Activated naive CD4-positive, alpha-beta T cell treated with anti-CD3 and anti-CD28 coated beads, Interleukin-2, amount 50 U/mL, for 72 hours (primary cell): ENCODE results near the gene WBP2. TPM values are rescaled to one million over a fixed set of nuclear protein-coding genes. Genes with fewer than 3 reads are reported as not detected.

Experiments used
- ATAC-seq, 2 donors: fragments of 150-1000 bp; cut with Tn5 transposase; 2 replicates each; pipeline ENCODE4 v1.10.0; 2021; ENCODE audit warnings: mild to moderate bottlenecking in 2 of 2, moderate library complexity in 2 of 2
- DNase-seq, 2 donors: peaks; one replicate each; pipeline ENCODE4 v3.0.0; 2021 to 2022; ENCODE audit warnings: low spot score in 2 of 2
- H3K27ac Mint-ChIP-seq, 2 donors: one replicate each; pipeline ENCODE4 v1.8.0; 2022; ENCODE audit warnings: mild to moderate bottlenecking in 2 of 2, mixed read lengths in 2 of 2
- H3K36me3 Mint-ChIP-seq, 2 donors: one replicate each; pipeline ENCODE4 v1.8.0; 2022; ENCODE audit warnings: mixed read lengths in 2 of 2
- H3K9me3 Mint-ChIP-seq, 2 donors: one replicate each; pipeline ENCODE4 v1.8.0; 2022; ENCODE audit warnings: mixed read lengths in 2 of 2
- total RNA-seq, 2 donors: library from RNA; stranded (reverse); gene quantifications; one replicate each; pipeline ENCODE4 v1.2.3, GENCODE V29; 2022

The WBP2 gene
- total RNA-seq: 100 to 1,000 TPM in 1 of 2 donors, 10 to 100 TPM in 1; 78.2 to 144 TPM

- peak; percentile 91 to 92 for ATAC-seq
- peak within 1 kb of the TSS in 1 of 2 donors; percentile 93 for H3K27ac Mint-ChIP-seq
These were observed at the start of gene WBP2 for GRCh38 chr17:75855310-75856061. Gene WBP2, minus strand, starts transcription at chr17:75855335. Its CDS starts 38 bp downstream, at chr17:75855297.

GRCh38 chr17:75902406-75902805 is 47.3 kb upstream of the WBP2 start:
- ATAC-seq (no peak), DNase-seq (no peak)
- H3K9me3 Mint-ChIP-seq: no peaks in the 10 kb centered on the region
- H3K27ac Mint-ChIP-seq: no peak overlapping the region
- H3K36me3 Mint-ChIP-seq: no peaks in the 10 kb centered on the region

More at GRCh38 chr17:75855310-75856061, at the start of gene WBP2:
- peak; percentile 94 to 98 for DNase-seq
- no peaks in the 10 kb centered on the region for H3K9me3 Mint-ChIP-seq
- H3K36me3 Mint-ChIP-seq: no peaks in the 10 kb centered on the region

- Mint-ChIP-seq H3K36me3 (no peaks in the 10 kb centered on the region), H3K9me3 (no peaks in the 10 kb centered on the region), H3K27ac (no peak overlapping the region)
- DNase-seq (no peak), ATAC-seq (no peak)
These were observed 46.6 kb upstream of the WBP2 start for GRCh38 chr17:75901727-75902126.

- no peaks in the 10 kb centered on the region for H3K36me3 Mint-ChIP-seq
- DNase-seq: no peak
- no peak for ATAC-seq
- H3K27ac Mint-ChIP-seq: no peak overlapping the region
- no peaks in the 10 kb centered on the region for H3K9me3 Mint-ChIP-seq
These were observed 45.8 kb upstream of the WBP2 start for GRCh38 chr17:75900691-75901533.

- peak overlapping the region; percentile 44 to 55 for H3K27ac Mint-ChIP-seq
- ATAC-seq: no peak
- no peaks in the 10 kb centered on the region for H3K36me3 Mint-ChIP-seq
- no peaks in the 10 kb centered on the region for H3K9me3 Mint-ChIP-seq
- DNase-seq: no peak
These were observed 44.8 kb upstream of the WBP2 start for GRCh38 chr17:75899767-75900468.

- peak overlapping the region in 1 of 2 donors; percentile 16 for H3K27ac Mint-ChIP-seq
- no peaks in the 10 kb centered on the region for H3K9me3 Mint-ChIP-seq
- no peaks in the 10 kb centered on the region for H3K36me3 Mint-ChIP-seq
- ATAC-seq: no peak
- no peak for DNase-seq
These were observed 44.2 kb upstream of the WBP2 start for GRCh38 chr17:75899353-75899752.

GRCh38 chr17:75898791-75899190 is 43.7 kb upstream of the WBP2 start:
- Mint-ChIP-seq H3K9me3 (no peaks in the 10 kb centered on the region), H3K36me3 (no peaks in the 10 kb centered on the region), H3K27ac (peak overlapping the region in 1 of 2 donors; percentile 50)
- DNase-seq (no peak), ATAC-seq (no peak)

- Mint-ChIP-seq H3K36me3 (no peaks in the 10 kb centered on the region), H3K9me3 (no peaks in the 10 kb centered on the region), H3K27ac (peak overlapping the region in 1 of 2 donors; percentile 61)
- no peak for DNase-seq
- ATAC-seq: no peak
These were observed 42.9 kb upstream of the WBP2 start for GRCh38 chr17:75898065-75898464.

- peak overlapping the region in 1 of 2 donors; percentile 61 for H3K27ac Mint-ChIP-seq
- H3K9me3 Mint-ChIP-seq: no peaks in the 10 kb centered on the region
- no peaks in the 10 kb centered on the region for H3K36me3 Mint-ChIP-seq
- ATAC-seq: no peak
- DNase-seq: peak in 1 of 2 donors; percentile 56
These were observed 42.3 kb upstream of the WBP2 start for GRCh38 chr17:75897160-75898019.

GRCh38 chr17:75896415-75897159 is 41.5 kb upstream of the WBP2 start, which contains the start of gene TRIM65:
Gene TRIM65, minus strand, starts transcription at chr17:75896951. Its CDS starts 14 bp downstream, at chr17:75896937.
- Mint-ChIP-seq H3K36me3 (no peaks in the 10 kb centered on the region), H3K9me3 (no peaks in the 10 kb centered on the region), H3K27ac (peak within 1 kb of the TSS; percentile 61 to 66)
- ATAC-seq (peak; percentile 87 to 93), DNase-seq (peak; percentile 83 to 86)

GRCh38 chr17:75895370-75896155 is 40.4 kb upstream of the WBP2 start:
- H3K27ac Mint-ChIP-seq: peak overlapping the region; percentile 60 to 66
- no peaks in the 10 kb centered on the region for H3K9me3 Mint-ChIP-seq
- ATAC-seq (no peak), DNase-seq (peak in 1 of 2 donors; percentile 56)
- H3K36me3 Mint-ChIP-seq: no peaks in the 10 kb centered on the region

- ATAC-seq (no peak), DNase-seq (no peak)
- Mint-ChIP-seq H3K27ac (peak overlapping the region; percentile 35 to 95), H3K9me3 (no peaks in the 10 kb centered on the region), H3K36me3 (no peaks in the 10 kb centered on the region)
These were observed 39.1 kb upstream of the WBP2 start for GRCh38 chr17:75894049-75894733.

- peak overlapping the region; percentile 18 to 35 for H3K27ac Mint-ChIP-seq
- no peak for DNase-seq
- H3K36me3 Mint-ChIP-seq: no peaks in the 10 kb centered on the region
- no peaks in the 10 kb centered on the region for H3K9me3 Mint-ChIP-seq
- no peak for ATAC-seq
These were observed 38.3 kb upstream of the WBP2 start for GRCh38 chr17:75893305-75894048.
